Mesothelial cell of epicardium (in vitro differentiated cells): ENCODE data around the gene CFAP99. TPM values are rescaled to one million over a fixed set of nuclear protein-coding genes. Genes with fewer than 3 reads are reported as not detected.

Experiments used
- DNase-seq, 2 experiments: peaks; one replicate each; pipeline ENCODE4 v3.0.0; 2021; ENCODE audit warnings: low spot score in 2 of 2; ENCODE audit not compliant: unreplicated experiment in 2 of 2
- H3K27ac Mint-ChIP-seq: 2 replicates; pipeline ENCODE4 v1.8.0; 2021; ENCODE audit warnings: mixed read lengths
- H3K27me3 Mint-ChIP-seq: 2 replicates; pipeline ENCODE4 v1.8.0; 2021; ENCODE audit warnings: low read depth, mixed read lengths
- H3K36me3 Mint-ChIP-seq: 2 replicates; pipeline ENCODE4 v1.8.0; 2021; ENCODE audit warnings: mixed read lengths
- H3K4me1 Mint-ChIP-seq: 2 replicates; pipeline ENCODE4 v1.8.0; 2021; ENCODE audit warnings: mixed read lengths
- H3K4me3 Mint-ChIP-seq: 2 replicates; pipeline ENCODE4 v1.8.0; 2021; ENCODE audit warnings: mild to moderate bottlenecking, moderate library complexity, mixed read lengths
- H3K9me3 Mint-ChIP-seq: 2 replicates; pipeline ENCODE4 v1.8.0; 2021; ENCODE audit warnings: mixed read lengths
- total RNA-seq: library from RNA; stranded (reverse); gene quantifications from 3 replicates; pipeline ENCODE4 v1.2.1, GENCODE V29; 2021
- TF ChIP-seq, protein P1 (sequence below): fragments of 200-600 bp; sonication (generic); IDR thresholded peaks from one replicate; pipeline ENCODE4 v1.5.0; 2021; ENCODE audit warnings: antibody characterized with exemption; ENCODE audit not compliant: unreplicated experiment

Gene CFAP99
- total RNA-seq, 1 donor from 2014 or later, result not detected

DNA sequence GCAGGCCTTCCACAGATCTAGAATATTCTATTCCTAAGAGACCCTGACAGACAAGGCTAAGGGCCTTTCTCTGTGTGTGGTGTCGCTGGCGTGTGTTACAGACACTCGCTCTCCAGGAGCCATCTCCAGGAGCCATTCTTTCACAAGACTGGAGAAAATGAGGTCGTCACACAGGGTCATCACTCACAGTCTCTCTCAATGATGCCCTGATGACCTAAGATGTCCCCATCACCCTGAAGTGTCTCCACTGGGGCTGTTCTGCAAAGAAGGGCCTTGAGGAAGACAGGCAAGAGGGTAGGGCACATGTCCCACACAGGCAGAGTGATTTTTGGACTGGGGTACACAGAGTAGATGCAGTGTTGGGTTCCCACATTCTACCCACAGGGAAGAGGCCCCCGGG is 35.0 kb upstream of the CFAP99 start:
- peaks cover 6% of the 10 kb centered on the region for H3K9me3 Mint-ChIP-seq
- no peak for DNase-seq
- H3K4me3 Mint-ChIP-seq, result no peak overlapping the region
- TF ChIP-seq, protein P1, sequence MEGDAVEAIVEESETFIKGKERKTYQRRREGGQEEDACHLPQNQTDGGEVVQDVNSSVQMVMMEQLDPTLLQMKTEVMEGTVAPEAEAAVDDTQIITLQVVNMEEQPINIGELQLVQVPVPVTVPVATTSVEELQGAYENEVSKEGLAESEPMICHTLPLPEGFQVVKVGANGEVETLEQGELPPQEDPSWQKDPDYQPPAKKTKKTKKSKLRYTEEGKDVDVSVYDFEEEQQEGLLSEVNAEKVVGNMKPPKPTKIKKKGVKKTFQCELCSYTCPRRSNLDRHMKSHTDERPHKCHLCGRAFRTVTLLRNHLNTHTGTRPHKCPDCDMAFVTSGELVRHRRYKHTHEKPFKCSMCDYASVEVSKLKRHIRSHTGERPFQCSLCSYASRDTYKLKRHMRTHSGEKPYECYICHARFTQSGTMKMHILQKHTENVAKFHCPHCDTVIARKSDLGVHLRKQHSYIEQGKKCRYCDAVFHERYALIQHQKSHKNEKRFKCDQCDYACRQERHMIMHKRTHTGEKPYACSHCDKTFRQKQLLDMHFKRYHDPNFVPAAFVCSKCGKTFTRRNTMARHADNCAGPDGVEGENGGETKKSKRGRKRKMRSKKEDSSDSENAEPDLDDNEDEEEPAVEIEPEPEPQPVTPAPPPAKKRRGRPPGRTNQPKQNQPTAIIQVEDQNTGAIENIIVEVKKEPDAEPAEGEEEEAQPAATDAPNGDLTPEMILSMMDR, result no peak
- H3K36me3 Mint-ChIP-seq, result no peaks in the 10 kb centered on the region
- peaks cover 39% of the 10 kb centered on the region for H3K27me3 Mint-ChIP-seq
- H3K27ac Mint-ChIP-seq, result no peak overlapping the region
- H3K4me1 Mint-ChIP-seq, result no peaks in the 10 kb centered on the region

DNA sequence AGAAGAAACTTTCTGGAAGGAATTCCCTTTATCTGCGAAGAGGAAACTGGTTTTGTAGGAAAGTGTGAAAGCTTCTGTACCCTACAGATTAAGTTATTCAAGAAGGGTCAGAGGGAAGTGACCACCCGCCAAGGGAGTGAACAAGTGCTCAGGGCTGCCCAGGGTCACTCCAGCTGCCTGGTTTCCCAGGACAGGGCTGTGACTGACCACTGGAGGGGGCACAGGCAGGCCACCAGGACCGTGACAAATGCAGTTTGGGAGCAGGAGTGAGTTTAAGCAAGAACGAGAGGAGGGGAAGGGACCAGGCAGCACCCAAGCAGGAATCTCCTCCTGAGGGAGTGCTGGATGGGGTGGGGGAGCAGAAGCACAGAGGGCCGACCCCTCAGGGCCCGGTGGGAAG is 34.5 kb upstream of the CFAP99 start:
- TF ChIP-seq, protein P1, result no peak
- H3K9me3 Mint-ChIP-seq, result peaks cover 6% of the 10 kb centered on the region
- H3K36me3 Mint-ChIP-seq, result no peaks in the 10 kb centered on the region
- H3K27me3 Mint-ChIP-seq, result peaks cover 39% of the 10 kb centered on the region
- H3K4me1 Mint-ChIP-seq, result no peaks in the 10 kb centered on the region
- H3K4me3 Mint-ChIP-seq, result no peak overlapping the region
- no peak overlapping the region for H3K27ac Mint-ChIP-seq
- DNase-seq, result no peak

- DNase-seq, result no peak
- peaks cover 6% of the 10 kb centered on the region for H3K9me3 Mint-ChIP-seq
- no peak overlapping the region for H3K4me3 Mint-ChIP-seq
- no peak overlapping the region for H3K27ac Mint-ChIP-seq
- TF ChIP-seq, protein P1, result no peak
- no peaks in the 10 kb centered on the region for H3K36me3 Mint-ChIP-seq
- peaks cover 42% of the 10 kb centered on the region for H3K27me3 Mint-ChIP-seq
- no peaks in the 10 kb centered on the region for H3K4me1 Mint-ChIP-seq
These were observed 33.2 kb upstream of the CFAP99 start for GRCh38 chr4:2385516-2385915.

DNA sequence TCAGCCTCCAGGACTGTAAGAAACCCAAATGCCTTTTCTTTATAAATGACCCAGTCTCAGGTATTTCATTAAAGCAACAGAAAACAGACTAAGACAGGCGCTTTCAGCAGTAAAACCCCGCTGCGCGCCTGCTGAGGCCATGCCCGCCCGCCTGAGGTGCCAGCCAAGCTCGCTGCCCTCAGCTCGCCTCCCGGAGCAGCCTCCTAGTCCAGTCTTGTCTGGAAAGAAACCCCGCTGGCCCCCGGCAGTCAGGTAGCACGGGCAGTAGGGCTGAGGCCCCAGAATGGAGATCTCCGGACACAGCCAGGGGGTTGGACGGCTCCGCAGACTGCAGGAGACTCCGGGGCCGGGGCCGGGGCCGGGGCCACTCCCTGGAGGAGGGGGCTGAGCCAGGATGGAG is 32.0 kb upstream of the CFAP99 start:
- Mint-ChIP-seq H3K9me3 (no peaks in the 10 kb centered on the region), H3K36me3 (no peaks in the 10 kb centered on the region), H3K4me1 (peaks cover 6% of the 10 kb centered on the region), H3K27me3 (peaks cover 46% of the 10 kb centered on the region), H3K4me3 (no peak overlapping the region), H3K27ac (no peak overlapping the region)
- TF ChIP-seq, protein P1, result no peak
- no peak for DNase-seq

DNA sequence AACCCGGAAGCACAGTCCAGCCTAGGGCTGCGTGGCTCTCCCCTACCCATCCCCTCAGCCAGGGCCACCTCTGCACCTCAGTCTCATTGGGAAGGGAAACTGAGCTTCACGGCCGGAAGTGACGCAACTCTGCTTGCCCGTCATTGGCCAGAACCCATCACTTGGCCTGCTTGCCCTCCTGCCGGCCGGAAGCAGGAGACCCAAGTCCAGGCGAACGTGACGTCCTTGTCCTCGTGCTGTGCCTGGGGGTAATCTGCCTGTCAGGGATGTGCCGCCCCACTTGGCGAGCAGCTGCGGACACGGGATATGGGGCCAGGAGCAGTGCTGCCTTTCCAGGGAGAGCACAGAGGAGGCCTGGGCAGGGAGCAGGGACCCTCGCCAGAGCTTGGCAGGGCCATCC is 31.5 kb upstream of the CFAP99 start:
- H3K36me3 Mint-ChIP-seq, result no peaks in the 10 kb centered on the region
- no peak for DNase-seq
- TF ChIP-seq, protein P1, result no peak
- H3K4me3 Mint-ChIP-seq, result no peak overlapping the region
- no peaks in the 10 kb centered on the region for H3K9me3 Mint-ChIP-seq
- no peak overlapping the region for H3K27ac Mint-ChIP-seq
- H3K4me1 Mint-ChIP-seq, result peaks cover 7% of the 10 kb centered on the region
- peaks cover 47% of the 10 kb centered on the region for H3K27me3 Mint-ChIP-seq

DNA sequence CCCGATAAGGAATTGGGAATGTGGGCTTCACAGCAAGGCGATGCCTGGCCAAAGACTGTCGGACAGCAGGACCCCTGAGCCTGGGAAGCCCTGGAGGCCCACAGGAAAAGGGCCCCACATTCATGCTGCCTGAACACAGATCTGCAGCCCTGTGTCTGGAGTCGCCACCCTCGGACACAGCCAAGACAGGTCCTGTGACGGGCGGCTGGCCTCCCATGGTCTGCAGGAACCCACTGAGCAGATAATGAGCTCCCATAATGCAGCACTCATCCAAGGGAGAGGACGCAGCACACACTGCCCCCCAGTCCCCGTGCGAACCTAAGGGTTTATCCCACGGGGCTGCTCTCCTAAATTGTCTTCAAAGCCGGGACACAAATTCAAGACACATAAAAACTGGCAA is 30.9 kb upstream of the CFAP99 start:
- Mint-ChIP-seq H3K27me3 (peaks cover 50% of the 10 kb centered on the region), H3K4me1 (peaks cover 12% of the 10 kb centered on the region), H3K27ac (no peak overlapping the region), H3K36me3 (no peaks in the 10 kb centered on the region), H3K4me3 (no peak overlapping the region), H3K9me3 (no peaks in the 10 kb centered on the region)
- no peak for DNase-seq
- TF ChIP-seq, protein P1, result no peak
